ENCODE measurements around the gene SART3.

SART3 gene

DNA sequence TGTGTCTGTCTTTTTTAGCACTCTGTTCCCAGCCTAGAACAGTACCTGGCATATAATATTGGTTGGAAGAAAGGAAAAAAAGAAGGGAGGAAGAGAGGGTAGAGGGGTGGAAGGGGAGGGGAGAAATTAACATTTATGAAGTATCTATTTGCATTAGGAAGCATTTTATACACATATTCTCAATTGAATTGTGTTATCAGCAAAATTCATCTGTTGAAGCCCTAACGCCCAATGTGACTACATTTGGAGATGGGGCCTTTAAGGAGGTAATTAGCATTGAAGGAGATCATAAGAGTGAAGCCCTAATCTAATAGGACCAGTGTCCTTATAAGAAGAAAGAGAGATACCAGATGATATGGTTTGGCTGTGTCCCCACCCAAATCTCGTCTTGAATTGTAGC, 76.1 kb downstream of the SART3 start:
- DNase-seq: no peak

DNA sequence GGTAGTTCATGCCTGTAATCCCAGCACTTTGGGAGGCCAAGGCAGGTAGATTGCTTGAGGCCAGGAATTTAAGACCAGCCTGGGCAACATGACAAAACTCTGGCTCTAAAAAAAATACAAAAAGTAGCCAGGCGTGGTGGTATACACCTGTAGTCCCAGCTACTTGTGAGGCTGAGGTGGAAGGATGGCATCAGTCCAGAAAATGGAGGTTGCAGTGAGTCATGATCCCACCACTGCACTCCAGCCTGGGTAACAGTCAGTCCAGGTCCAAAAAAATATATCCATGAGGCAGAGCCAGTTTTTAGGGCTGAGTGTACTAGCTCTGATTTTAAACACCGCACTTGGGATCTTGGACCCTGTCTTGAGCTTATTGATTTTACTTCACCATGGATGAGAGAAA, 76.5 kb downstream of the SART3 start:
- DNase-seq: no peak

DNA sequence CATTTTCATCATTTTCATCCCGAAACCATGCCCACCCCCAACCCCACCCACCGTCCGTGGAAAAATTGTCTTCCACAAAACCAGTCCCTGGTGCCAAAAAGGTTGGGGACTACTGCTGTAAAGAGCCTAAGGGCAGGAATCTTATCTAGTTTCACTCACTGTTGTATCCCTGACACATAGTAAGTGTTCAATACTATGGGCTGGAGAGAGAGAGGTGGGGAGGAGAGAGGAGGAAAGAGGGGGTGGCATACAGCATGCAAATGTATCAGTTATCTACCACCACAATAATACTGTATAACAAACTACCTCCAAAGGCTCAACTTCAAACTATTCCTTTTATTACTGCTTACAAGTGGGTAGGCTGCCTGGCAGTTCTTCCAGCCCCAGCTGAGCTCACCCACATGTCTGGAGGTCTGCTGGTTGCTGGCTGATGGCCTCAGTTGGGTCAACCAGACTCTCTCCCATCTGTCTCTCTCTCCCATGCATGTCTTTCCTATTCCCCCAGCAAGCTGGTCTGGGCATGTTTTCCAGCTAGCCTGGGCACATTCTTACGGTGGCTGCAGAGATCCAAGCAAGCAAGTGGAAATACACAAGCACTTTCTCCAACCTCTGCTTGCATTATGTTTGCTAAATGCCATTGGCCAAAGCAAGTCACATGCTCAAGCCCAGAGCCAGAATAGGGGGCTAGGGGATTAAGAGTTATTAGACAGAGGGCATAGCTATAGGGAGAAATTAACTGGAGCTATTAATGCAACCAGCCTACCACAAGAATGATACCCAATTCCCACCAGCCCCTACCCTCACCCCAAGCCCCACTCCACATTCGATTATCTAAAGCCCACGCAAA, 77.5 kb downstream of the SART3 start:
- peak; percentile 12 for DNase-seq

DNA sequence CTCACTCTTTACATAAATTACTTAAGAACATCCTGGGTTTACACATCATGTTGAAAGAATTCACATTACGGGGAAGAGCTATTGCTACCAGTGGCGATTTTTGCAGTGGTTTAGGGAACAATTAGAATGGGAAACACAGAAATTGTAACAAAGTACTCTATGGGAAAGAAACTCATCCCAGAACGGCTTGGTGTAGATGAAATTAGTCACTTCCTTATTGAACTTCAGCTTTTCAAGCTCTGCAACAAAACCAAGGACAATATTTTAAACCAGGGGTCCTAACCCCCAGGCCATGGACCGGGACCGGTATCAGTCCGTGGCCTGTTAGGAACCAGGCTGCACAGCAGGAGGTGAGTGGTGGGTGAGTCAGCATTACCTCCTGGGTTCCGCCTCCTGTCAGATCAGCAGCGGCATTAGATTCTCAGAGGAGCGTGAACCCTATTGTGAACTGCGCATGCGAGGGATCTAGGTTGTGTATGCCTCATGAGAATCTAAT, 78.2 kb downstream of the SART3 start:
- no peak for DNase-seq

DNA sequence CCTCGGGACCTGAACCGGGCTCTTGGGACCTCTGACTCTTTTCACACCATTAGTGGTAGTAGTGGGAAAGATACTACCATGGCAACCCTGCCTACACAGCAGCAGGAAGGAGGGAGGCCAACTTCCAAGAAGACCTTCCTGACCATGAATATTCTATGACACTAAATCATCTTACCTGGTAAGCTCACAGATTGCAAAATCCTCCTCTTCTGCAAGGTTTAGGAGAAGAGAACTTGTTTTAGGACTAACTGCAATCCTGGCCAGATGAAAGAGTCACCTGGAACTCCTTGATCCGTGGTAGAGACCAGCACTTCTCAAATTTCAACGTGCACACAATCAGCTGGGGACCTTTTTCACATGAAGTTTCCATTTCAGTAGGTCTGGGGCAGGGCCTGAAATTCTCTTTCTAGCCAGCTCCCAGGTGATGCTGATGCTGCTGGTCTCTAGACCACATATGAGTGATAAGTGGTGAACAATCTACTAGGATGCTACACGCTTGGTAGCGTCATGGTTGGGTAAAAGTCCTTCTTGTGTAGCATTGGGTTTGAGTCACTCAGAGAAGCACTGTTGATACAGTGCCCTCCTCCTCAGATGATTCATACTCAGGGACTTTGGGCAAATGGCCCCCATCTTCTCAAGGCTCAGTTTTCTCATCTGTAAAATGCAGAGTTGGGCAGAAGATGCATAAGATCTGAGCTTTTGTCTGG, 81.5 kb downstream of the SART3 start:
- no peak for DNase-seq

DNA sequence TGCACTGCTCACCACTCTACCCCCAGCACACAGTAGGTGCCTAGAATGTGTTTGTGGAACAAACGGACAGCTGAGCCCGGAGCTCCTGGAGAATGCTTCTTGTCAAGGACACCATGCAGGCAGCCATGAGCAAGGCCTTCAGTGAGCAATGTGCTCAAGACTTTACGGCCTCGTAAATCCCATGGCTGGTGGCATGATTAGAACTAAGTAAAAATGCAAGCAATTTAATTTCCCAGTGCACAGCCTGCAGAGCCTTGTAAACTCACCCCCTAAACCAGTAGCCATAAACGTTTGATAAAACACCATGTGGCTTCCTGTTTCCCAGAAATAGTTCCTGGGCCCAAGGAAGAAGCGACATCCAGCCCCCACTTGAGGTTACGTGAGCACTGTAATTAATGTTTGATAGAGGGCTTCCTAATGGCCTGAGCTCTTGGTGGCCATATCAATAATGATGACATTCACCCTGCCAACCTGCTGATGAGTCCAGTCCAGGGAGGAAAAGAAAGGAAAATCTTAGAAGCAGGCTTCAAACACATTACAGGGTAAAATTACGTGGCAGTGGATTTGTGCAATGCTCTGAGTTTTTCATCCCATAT, 82.3 kb downstream of the SART3 start:
- DNase-seq: no peak

DNA sequence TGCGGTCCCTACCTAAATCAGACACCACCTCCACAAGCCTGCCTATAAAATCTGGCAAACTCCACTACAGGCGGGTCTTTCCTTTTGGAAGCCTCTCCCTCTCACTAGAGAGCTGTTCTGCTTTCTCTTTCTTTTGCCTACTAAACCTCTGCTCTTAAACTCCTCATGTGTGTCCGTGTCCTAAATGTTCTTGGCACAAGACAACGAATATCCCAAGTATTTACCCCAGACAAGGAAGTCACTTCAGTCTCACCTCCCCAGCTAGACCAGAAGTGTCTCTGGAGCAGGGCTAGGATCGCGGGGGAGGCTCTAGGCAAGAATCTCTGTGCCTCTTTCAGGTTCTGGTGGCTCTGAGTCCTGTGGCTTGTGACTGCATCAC, 83.1 kb downstream of the SART3 start:
- DNase-seq: no peak

DNA sequence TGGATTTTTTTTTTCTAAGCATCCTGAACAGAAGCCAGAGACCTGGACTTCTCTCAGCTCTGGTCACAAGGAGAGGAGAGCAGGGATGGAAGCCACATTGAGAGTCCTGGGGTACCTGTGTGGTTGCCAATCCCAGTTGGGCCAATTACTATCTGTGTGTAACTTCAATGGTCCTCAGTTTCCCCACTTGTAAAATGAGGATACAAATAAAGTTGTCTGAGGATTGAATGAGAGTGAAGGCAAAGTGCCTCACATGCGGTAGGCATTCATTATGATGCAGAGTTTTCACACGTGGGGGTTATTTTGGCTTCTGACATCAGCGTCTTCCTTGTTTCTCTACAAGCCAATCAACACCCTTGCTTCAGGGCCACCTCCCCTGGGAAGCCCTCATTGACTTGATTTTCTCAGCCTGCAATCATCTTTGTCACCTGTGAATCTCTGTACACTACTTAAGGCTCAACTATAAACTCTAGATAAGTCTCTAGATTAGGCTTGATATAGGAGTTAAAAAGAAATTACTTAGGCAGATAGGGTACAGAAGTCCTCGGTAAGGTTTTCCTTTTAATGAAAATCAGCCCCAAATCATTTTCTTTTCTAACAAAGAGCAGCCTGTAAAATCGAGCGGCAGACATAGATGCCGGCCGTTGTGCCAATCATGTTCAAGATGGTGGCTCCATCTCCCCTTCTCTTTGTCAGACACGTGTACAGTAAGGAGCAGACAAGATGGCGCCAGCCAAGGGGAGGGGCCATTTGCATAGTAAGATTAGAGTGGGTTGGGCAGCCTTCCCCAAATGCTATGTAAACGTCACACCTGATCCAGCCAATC, 83.7 kb downstream of the SART3 start:
- no peak for DNase-seq

DNA sequence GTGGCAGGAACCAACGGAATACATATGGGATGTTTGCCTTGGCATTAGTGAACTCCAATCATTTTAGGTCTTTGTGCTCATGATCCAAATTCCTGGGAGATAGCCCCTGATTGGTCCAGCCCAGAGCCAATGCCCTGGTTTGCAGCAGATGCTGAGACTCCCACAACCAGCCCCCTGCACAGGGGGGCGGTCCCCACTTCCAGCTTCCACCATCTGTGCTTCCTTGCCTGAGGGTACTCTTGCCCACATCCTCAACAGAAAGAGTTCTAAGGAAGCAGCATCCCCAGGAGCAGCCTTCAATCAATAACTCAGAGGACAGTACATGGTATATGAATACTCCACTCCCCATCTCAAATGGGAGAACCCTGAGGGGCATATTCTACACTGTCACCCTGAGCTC, 85.6 kb downstream of the SART3 start:
- DNase-seq: peak; percentile 78

DNA sequence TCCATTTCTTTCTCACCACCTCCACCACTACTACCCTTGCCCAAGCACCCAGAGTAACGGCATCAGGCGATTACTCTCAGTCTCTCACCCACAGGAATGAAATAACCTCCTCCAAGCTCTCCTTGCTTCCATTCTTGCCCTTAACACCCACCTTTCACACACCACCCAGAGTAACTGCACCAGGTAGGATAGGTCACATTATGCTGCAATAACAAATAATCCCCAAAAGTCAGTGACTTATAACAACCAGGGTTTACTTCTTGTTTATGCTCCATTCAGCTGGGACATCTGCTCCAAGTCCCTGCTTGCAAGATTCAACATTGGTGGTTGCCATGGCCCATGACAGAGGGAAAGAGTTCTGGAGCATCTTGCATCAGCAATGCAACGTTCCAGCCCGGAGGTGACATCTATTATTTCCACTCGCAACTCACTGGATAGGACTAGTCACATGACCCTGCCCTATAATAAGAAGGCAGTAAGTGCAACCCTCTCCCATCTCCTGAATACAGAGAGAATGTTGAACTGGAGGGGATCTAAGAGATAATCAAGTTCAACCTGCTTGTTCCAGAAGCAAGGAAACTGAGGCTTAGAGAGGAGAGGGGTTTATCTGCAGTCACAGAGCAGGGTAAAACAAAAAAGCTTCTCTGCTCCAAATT, 87.4 kb downstream of the SART3 start:
- no peak for DNase-seq

Data from NCI-H2171 treated with DMSO at 0.1 percent for 48 hours (cell line).